Stimulated activated naive CD4-positive, alpha-beta T cell treated with Interleukin-2 at 50 U/mL for 16 hours (primary cell): ENCODE data around the gene HMGA1.
"Not testable (repeated sequence)": the region's sequence is repeated elsewhere in the genome, so short reads cannot be mapped to it uniquely, and the experiment has no call there.

Source experiments
- DNase-seq: peaks from one replicate; lab custom pipeline; 2025; lab: John Stamatoyannopoulos, UW

The HMGA1 gene

DNA sequence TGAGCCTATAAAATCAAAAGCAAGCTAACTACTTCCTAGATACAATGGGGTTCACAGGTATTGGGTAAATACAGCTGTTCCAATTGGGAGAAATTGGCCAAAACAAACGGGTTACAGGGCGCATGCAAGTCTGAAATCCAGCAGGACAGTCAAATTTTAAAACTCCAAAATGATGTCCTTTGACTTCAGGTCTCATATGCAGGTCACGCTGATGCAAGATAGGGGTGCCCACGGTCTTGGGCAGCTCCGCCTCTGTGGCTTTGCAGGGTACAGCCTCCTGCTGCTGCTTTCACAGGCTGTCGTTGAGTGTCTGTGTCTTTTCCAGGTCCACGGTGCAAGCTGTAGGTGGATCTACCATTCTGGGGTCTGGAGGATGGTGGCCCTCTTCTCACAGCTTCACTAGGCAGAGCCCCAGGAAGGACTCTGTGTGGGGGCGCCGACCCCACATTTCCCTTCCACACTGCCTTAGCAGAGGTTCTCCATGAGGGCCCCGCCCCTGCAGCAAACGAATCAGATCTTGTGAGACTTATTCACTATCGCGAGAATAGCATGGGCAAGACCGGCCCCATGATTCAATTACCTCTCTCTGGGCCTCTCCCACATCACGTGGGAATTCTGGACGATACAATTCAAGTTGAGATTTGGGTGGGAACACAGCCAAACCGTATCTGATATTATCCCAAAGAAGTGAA lies 24.0 kb downstream of the HMGA1 start:
- DNase-seq: no peak

DNA sequence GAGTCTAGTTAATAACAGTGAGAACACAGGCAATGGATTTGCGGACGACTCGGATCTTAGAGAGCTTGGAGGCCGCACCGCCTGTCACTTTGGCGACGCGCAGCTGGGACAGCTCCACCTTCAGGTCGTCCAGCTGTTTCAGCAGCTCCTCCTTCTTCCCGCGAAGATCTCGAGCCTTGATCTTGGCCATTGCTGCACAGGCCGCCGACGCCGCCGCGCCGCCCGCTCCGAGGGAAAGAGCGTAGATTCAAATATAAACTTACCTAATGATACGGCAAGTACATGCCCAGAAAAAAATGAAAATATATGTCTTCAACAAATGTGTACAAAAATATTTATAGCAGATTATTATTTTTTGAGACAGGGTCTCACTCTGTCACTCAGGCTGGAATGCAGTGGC lies 26.8 kb downstream of the HMGA1 start:
- not testable (repeated sequence) for DNase-seq

DNA sequence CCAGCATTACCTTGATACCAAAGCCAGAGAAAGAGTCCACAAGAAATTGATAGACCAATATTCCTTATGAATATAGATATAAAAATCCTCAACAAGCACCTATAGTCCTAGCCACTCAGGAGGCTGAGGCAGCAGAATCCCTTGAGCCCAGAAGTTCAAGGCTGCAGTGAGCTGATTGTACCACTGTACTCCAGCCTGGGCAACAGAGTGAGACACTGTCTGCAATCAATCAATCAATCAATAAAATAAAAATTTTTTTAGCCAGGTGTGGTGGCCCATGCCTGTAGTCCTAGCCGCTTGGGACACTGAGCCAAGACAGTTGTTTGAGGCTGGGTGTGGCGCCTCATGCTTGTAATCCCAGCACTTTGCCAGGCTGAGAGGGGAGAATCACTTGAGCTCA lies 31.1 kb downstream of the HMGA1 start:
- no peak for DNase-seq

DNA sequence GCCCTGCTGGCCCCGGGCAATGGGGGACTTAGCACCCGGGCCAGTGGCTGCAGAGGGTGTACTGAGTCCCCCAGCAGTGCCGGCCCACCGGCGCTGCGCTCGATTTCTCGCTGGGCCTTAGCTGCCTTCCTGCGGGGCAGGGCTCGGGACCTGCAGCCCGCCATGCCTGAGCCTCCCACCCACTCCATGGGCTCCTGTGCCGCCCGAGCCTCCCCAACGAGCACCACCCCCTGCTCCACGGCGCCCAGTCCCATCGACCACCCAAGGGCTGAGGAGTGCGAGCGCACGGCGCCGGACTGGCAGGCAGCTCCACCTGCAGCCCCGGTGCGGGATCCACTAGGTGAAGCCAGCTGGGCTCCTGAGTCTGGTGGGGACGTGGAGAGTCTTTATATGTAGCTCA lies 32.5 kb downstream of the HMGA1 start:
- DNase-seq: not testable (repeated sequence)

DNA sequence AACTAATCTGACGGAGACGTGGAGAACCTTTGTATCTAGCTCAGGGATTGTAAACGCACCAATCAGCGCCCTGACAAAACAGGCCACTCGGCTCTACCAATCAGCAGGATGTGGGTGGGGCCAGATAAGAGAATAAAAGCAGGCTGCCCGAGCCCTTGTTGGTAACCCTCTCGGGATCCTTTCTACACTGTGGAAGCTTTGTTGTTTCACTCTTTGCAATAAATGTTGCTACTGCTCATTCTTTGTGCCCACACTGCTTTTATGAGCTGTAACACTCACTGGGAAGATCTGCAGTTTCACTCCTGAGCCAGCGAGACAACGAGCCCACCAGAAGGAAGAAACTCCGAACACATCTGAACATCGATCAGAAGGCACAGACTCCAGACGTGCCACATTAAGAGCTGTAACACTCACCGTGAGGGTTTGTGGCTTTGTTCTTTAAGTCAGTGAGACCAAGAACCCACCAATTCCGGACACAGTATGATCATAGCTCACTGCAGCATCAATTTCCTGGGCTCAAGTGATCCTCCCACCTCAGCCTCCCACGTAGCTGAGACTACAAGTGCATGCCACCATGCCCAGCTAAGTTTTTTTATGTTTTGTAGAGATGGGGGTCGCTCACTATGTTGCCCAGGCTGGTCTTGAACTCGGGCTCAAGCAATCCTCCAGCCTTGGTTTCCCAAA lies 33.1 kb downstream of the HMGA1 start:
- DNase-seq: not testable (repeated sequence)

DNA sequence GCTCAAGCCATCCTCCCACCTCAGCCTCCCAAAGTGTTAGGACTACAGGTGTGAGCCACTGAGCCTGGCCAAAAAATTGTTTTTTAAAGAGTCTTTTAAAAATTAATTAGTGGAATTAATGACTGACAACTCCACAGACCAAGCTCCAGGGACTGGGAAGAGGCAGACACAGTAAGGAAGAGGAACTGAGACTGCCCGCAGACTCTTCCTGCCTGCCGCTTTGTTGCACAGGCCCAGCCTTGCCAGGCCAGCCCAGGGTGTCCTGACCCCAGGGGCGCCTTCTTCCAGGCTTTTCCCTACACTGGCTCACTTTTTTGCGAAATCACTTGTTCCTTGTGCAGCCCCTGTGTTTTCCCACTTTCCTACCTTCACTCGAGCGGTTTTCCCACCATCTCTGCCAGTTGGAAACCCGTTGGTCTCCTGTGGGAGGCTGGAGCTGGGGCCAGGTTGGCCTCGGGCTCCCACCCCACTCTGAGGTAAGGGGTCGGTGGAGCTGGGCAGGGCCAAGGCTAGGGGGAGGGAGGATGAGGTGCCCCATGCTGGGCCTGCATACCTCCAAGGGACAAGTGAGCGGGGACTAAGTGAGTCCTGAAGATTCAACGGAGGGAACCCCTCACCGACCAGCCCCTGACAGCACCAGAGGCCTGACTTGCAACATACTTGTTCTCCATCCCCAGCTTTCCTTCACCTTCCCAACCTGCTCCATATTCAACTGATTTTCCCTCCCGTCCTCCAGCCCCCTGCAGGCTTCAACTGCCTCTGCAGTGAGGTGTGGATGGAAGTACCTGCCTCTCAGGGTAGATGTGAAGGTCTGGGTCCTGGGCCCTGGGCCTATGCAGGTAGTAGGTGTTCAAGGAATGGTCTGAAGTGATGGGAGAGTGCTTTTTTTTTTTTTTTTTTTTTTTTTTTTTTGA lies 35.6 kb downstream of the HMGA1 start:
- no peak for DNase-seq

DNA sequence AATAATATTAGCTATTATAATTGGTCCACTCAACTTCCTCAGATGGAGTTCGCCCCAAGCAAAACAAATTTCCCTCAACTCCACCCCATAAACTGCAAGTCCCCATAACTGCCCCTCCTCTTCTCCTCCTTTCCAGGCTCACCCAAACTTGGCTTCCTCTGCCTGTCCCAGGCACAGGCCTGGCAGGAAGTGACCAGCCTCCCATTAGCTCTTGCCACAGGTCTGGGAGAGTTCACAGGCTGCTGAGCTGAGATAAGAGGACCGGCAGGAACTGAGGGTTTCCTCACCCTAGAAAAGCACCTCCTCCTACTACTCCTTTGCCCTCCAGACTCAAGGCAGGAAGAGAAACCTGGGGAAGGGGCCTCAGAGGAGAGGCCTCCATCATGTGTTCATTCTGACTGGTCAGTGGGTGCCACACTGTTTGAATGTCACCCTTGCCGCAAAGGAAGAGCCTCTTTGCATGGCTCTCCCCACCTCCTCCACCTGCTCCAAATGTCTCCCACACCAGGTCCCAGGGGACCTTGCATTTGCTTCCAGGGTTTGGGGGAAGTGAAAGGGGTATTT lies 36.7 kb downstream of the HMGA1 start:
- DNase-seq: no peak

DNA sequence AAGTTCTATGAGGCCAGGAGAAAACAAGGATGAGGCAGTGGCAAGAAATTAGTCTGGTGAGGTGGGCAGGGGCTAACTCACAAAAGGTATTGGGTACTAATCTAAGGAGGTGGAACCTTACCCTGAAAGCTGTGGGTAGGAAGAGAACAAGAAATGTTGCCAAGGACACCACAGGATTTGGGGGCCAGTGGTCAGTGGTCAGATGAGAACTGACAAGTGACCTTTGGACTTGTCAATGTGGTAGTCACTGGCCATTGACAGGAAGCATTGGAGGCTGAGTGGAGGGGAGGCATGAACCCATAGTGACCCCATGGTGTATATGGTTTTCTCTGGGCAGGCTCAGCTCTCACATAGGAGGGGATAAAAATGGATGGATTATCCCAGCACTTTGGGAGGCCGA lies 37.5 kb downstream of the HMGA1 start:
- no peak for DNase-seq

DNA sequence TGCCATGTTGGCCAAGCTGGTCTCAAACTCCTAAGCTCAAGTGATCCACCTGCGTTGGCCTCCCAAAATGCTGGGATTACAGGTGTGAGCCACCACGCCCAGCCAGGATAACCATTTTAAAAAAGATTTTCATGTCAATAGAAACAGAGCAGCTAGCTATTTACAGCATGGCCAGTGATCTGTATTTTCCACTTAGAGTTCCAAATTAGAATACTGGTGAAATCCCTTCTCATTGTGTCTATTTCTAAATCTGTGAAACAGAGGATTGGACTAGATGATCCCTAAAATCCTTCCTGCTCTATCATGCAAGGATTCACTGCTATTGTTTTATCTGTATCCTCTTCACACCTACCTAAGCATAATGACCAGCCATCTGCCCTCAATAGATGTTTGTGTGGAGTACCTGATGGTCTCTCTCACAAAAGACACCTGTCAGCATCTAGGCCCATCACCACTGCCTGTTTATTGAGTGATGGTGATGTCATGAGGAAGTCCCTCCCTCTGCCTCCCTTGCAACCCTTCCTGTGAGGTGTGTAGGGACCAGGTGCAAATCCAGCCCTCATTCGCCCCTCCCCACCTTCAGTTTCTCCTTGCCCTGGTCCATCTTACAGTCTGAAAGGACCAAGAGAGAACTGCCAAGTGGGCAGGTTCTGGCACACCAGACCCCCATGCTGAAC lies 38.6 kb downstream of the HMGA1 start:
- no peak for DNase-seq

DNA sequence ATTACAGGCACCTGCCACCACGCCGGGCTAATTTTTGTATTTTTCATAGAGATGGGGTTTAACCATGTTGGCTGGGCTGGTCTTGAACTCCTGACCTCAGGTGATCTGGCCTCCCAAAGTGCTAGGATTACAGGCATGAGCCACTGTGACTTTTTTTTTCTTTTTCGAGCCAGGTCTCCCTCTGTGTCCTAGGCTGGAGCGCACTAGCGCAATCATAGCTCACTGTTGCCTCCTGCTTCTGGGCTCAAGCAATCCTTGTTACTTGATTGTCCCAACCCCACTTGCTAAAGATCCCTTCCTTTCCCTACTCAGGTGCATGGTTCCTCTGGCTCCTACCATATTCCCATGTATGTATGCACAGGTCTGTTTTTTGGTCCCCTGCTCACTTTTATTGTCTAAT lies 39.5 kb downstream of the HMGA1 start:
- no peak for DNase-seq

DNA sequence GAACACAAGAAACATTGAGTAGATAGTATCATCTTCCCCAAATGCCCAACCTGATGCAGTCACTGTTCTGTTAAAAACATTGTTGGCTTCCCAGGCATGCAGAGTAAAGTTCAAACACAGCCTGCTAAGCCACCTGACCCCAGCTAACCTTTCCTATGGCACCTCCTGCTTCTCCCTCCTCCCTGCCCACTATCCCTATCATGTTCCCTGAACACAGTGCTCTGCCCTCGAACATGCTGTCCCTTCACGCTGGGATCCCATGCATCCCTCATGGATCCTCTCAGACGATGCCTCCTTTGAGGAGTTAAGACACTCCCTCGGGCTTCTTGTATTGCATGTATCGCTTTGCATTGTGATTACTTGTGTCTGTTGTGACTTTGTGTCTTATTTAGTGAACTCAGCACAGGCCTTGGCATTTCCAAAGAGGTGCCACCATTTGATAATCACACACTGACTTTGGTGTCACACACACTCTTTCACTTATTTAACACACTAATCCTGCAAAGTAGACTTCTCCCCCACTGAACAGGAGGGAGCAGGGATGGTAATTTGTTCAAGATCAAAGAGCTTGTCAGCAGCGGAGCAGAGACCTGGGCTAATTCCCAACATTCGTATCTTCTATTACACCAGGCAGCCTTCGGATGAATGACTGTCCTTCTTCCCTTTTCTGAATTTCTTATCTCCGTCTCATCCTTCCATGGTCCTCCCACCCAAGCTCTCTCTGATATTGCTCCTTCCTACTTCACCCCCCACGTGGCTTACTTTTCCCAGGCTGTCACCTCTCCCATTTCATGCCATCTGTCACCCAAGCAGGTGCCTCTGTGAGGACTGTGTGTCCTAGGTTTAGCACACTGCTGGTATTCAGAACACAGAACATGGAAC lies 40.4 kb downstream of the HMGA1 start:
- DNase-seq: no peak

DNA sequence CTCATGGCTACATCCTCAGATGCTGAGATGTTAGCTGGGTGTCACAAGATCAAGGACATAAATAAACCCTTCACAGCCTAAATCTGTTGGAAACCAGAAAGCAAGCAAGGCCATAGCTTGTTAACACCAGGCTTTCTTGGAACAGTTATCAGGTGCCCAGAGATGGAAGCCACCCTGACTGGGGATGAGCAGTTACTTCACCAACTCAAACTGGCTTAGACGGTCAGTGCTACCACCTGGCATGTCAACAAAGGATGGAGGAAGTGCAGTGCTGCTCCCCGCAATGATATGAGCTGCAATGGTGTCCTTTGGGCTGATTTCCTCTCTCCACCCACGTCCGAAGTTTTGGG lies 41.1 kb downstream of the HMGA1 start:
- no peak for DNase-seq

DNA sequence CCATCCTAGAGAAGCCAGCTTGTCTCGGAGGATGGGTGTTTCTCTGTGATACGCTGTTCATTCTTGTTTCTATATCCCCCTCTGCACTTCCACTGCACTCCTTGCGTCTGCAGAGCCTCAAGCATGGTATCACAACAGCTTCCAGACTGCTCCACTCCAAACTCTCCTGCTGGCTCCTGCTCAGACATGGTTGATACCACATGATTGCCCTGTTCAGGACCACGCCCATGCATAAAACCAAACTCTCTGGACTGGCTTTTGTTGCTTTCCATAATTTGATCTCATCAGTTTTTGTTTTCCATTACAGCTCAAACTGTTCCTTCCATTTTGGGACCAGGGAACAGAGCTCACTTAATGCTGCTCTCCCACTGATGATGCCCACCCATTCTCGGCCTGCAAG lies 42.2 kb downstream of the HMGA1 start:
- no peak for DNase-seq

DNA sequence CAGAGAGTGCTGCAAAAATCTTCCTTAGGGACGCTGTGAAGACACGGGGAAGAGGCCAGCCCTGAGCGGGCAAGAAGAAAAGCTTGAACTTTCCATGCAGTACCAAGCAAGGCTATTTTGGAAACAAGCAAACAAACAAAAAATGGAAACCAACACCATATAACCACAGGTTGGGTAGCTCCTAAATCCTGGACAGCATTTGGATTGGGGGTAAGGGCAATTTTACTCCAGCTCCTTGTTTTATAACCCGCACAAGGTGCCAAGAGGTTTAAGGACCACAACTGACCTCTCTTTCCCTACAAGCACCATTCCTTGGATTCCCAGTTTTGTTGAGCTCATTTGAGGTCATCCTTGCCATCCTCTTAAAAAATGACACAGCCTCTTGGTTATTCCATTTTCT lies 43.5 kb downstream of the HMGA1 start:
- no peak for DNase-seq

DNA sequence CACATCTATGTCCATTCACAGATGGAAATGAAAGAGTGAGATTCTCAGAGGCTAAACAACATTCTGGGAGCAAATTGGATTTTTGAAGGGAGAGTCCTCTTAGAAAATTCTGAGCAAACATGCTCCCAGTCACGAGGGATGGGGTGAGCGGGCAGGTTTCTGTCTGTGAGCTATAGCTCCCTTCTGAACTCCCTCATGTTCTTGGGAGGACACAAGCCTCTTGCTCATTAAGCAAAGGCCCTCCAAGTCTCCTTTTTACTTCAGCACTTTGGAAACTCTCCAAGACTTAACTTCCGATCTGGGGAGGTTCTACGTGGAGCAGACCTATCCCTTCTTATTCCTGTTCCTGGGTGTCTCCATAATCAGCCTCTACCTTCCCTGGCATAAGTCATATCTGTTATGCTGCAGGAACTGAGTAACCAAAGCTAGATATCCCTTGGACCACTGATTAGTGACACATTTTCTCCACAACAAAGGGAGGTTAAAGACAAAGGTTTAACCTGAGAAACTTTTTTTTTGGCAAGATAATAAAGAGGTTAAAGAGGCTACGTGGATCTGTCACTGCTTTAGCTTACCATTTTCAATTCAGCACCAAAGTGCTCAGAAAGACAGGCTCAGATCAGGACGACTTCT lies 45.1 kb downstream of the HMGA1 start:
- no peak for DNase-seq

DNA sequence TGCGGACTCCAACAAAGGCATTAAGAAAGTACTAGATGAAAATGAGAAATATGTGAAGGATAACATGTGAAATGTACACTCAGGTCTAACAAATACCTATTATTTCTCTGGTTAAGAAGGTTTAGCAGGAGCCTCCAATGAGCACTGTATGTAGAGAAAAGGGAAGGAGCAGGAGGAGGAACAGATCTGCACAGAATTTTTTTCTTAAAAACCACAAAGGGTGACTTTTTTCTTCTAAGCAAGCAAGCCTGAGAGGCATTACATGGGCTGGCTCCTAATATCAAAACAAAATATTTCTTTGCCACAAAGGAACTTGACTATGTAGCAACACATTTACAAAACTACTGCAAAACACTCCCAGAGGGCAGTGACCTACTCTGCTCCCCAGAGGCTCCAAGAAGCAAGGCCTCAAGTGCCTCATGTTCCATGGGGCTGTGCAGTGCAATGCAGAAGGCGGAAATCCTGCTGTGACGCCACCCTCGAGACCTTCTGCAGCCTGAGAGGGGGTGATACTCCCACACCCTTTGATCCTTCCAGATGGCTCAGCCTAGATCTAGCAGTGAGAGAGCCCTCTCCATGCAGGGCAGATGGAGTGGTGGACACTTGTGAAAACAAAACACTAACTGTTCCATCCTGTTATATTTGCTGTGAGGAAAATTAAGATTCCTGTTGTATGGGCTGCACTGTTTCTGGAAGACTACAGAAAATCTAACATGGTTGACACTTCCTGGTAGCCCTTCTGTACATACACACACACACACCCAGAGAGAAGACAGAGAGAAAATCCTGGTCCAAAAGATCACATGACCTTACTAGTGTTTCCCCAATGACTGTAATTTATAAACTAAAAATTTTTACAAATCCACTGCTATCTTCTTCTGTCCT lies 48.1 kb downstream of the HMGA1 start:
- DNase-seq: no peak

DNA sequence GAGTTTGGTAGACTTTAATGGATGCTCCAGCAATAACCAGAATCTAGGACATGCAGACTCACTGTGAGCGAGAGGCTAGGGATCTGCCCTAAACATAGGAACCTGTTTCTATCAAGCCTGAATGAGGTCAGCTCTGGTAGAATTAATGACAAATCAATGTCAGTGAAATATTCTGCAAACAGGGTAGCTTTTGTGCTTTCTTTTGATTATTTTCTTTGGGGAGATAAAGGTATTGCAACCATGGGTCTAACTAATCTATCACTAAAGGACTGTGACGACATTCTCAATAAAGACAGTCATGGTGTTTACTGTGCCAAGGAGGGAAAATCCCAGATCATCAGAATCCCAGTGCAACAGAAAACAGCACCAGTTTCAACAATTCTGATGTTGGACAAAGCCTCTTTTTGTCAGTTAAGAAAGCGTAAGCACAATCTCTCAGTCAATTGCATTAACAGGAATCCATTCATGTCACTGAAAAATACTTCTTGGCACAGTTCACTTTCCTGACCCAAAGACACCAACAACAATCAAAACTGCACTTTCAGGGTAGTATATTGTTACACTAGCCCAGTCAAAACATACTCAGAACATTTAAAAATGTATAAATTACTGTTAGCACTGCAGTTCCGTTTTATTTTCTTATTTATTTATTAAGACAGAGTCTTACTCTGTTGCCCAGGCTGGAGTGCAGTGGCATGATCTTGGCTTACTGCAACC lies 48.9 kb downstream of the HMGA1 start:
- no peak for DNase-seq

DNA sequence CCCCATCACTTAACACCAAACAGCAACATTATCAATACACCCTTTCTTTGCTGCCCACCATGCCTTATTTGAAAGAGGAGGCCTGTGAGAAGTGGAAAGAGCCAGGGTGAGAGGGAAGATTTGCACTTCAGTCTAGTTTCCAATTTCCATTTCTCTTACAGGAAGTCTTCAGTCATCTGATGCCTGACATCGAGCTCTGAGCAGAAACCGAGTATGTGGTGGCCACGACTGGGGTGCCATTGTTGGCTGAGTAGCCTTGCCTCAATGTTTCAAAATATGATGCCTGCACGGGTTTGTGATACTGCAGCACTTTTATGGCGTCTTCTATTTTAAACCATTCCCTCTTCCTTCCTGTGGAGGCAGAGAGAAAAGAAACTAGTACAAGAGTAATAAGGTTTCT lies 51.9 kb downstream of the HMGA1 start:
- no peak for DNase-seq

DNA sequence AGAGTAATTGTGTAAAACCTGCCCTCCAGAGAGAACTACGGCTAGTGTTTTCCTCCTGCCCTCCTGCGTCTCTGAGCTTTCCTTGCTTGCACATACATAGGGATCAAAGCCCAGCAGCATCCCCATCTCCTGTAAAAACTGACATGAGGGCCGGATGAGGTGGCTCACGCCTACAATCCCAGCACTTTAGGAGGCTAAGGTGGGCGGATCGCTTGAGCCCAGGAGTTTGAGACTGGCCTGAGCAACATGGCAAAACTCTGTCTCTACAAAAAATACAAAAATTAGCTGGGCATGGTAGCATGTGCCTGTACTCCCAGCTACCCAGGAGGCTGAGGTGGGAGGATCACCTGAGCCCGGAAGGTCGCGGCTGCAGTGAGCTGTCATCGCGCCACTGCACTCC lies 52.5 kb downstream of the HMGA1 start:
- DNase-seq: no peak
